Endothelial cell of umbilical vein (primary cell): ENCODE results near the gene MTCL1. TPM values are rescaled to one million over a fixed set of nuclear protein-coding genes. Genes with fewer than 3 reads are reported as not detected.

Experiments
- BruUV-seq: library from RNA; stranded (reverse); fragments of 400-500 nt; replicated peaks from 2 replicates; lab custom pipeline; 2021; lab: Mats Ljungman, UMichigan
- CTCF ChIA-PET: fragments of 300-600, 350-600 bp; sonication (Branson Sonifier 250); formaldehyde crosslinking; loops from one replicate; lab custom pipeline; 2021; ENCODE audit warnings: antibody characterized with exemption, inconsistent platforms; lab: Charles Lee
- POLR2A ChIA-PET: fragments of 300-600, 350-600 bp; sonication (Branson Sonifier 250); formaldehyde crosslinking; loops from one replicate; lab custom pipeline; 2021; ENCODE audit warnings: antibody characterized with exemption, inconsistent platforms; lab: Charles Lee
- DNase-seq: peaks from one replicate; pipeline ENCODE4 v3.0.0-alpha.2; 2011; ENCODE audit warnings: low read depth, low spot score
- FAIRE-seq: peaks from 2 replicates; lab custom pipeline; 2011; peaks lifted over from hg19 to GRCh38; lab: Jason Lieb, UNC
- H2AFZ ChIP-seq: 2 replicates; pipeline ENCODE4 v1.6.0; 2012; ENCODE audit warnings: low read depth, low read length, control low read depth, inconsistent platforms
- H3K27ac ChIP-seq: 2 replicates; pipeline ENCODE4 v1.5.1; 2011; ENCODE audit warnings: low read depth, mild to moderate bottlenecking, control low read depth, low read length, moderate library complexity; ENCODE audit not compliant: insufficient read depth
- H3K27me3 ChIP-seq, 2 experiments: 2 replicates each; pipeline versions ENCODE4 v1.6.0 to v1.6.1; 2011; ENCODE audit warnings: low read length in 2 of 2, mixed read lengths in 1 of 2; ENCODE audit not compliant: control insufficient read depth in 2 of 2, insufficient read depth in 2 of 2
- H3K36me3 ChIP-seq, 2 experiments: 2 replicates in 1 of 2; 3 replicates in 1 of 2; pipeline ENCODE4 v1.5.1; 2011; ENCODE audit warnings: low read length in 2 of 2, mild to moderate bottlenecking in 1 of 2, moderate library complexity in 1 of 2; ENCODE audit not compliant: control insufficient read depth in 2 of 2, insufficient read depth in 2 of 2; ENCODE audit errors: extremely low read depth in 1 of 2
- H3K4me1 ChIP-seq: 3 replicates; pipeline ENCODE4 v1.5.1; 2011; ENCODE audit warnings: mild to moderate bottlenecking, low read length; ENCODE audit not compliant: control insufficient read depth, insufficient read depth; ENCODE audit errors: extremely low read depth
- H3K4me2 ChIP-seq: 2 replicates; pipeline ENCODE4 v1.6.1; 2011; ENCODE audit warnings: low read length, control low read depth, mixed read lengths; ENCODE audit not compliant: insufficient read depth
- H3K4me3 ChIP-seq, 3 experiments: fragments of 200-600 bp in 1 of 3; sonication (generic), shearing (Covaris generic) in 1 of 3; replicated peaks in 1 of 3; 2 replicates each; pipeline ENCODE4 v1.5.1; 2011 to 2016; ENCODE audit warnings: control low read depth in 3 of 3, low read length in 3 of 3, mild to moderate bottlenecking in 2 of 3, inconsistent platforms in 1 of 3, low read depth in 1 of 3, moderate library complexity in 1 of 3; ENCODE audit not compliant: insufficient read depth in 1 of 3
- H3K79me2 ChIP-seq: 2 replicates; pipeline ENCODE4 v1.6.0; 2012; ENCODE audit warnings: low read length, inconsistent platforms; ENCODE audit not compliant: control insufficient read depth, insufficient read depth
- H3K9ac ChIP-seq: replicated peaks from 2 replicates; pipeline ENCODE3; 2011; ENCODE audit warnings: low read length, control low read depth; ENCODE audit not compliant: insufficient read depth; ENCODE audit errors: extremely low read depth
- H3K9me1 ChIP-seq: replicated peaks from 3 replicates; pipeline ENCODE4 v1.6.0; 2011; ENCODE audit warnings: mild to moderate bottlenecking, low read length; ENCODE audit not compliant: control insufficient read depth, insufficient read depth; ENCODE audit errors: extremely low read depth
- H3K9me3 ChIP-seq: replicated peaks from 2 replicates; pipeline ENCODE4 v1.5.1; 2012; ENCODE audit warnings: low read length, inconsistent platforms; ENCODE audit not compliant: control insufficient read depth, insufficient read depth
- H4K20me1 ChIP-seq: replicated peaks from 2 replicates; pipeline ENCODE3; 2011; ENCODE audit warnings: mild to moderate bottlenecking, low read length; ENCODE audit not compliant: control insufficient read depth, insufficient read depth; ENCODE audit errors: extremely low read depth
- EZH2 ChIP-seq: IDR thresholded peaks from 2 replicates; pipeline ENCODE4 v1.6.1; 2012; ENCODE audit warnings: borderline replicate concordance, low read depth, mild to moderate bottlenecking, moderate library complexity, low read length, inconsistent platforms; ENCODE audit not compliant: severe bottlenecking
- FOS ChIP-seq: IDR thresholded peaks from 2 replicates; pipeline ENCODE4 v1.6.1; 2011; ENCODE audit warnings: mild to moderate bottlenecking, low read length, moderate library complexity, borderline replicate concordance; ENCODE audit not compliant: insufficient read depth
- GATA2 ChIP-seq: IDR thresholded peaks from 2 replicates; pipeline ENCODE4 v1.7.0; 2011; ENCODE audit warnings: low read depth, mild to moderate bottlenecking, moderate library complexity, mixed read lengths, low read length; ENCODE audit not compliant: insufficient read length, insufficient read depth
- JUN ChIP-seq: IDR thresholded peaks from 2 replicates; pipeline ENCODE4 v1.6.1; 2011; ENCODE audit warnings: borderline replicate concordance, low read depth; ENCODE audit not compliant: insufficient read length, insufficient read depth
- MAX ChIP-seq: IDR thresholded peaks from 2 replicates; pipeline ENCODE4 v1.6.1; 2011; ENCODE audit not compliant: insufficient read depth, insufficient read length
- MYC ChIP-seq: IDR thresholded peaks from one replicate; pipeline ENCODE4 v1.6.1; 2011; ENCODE audit warnings: mild to moderate bottlenecking, low read depth, low read length
- POLR2A ChIP-seq: IDR thresholded peaks from 2 replicates; pipeline ENCODE4 v1.6.1; 2012; ENCODE audit warnings: low read depth, mild to moderate bottlenecking, control low read depth, low read length
- POLR2AphosphoS5 ChIP-seq: IDR thresholded peaks from 2 replicates; pipeline ENCODE4 v1.6.1; 2012; ENCODE audit warnings: low read depth, mild to moderate bottlenecking, control low read depth, low read length, moderate library complexity; ENCODE audit not compliant: insufficient read depth
- dilution Hi-C: fragments of 300-500 bp; cut with MboI; formaldehyde crosslinking; loops from one replicate; pipeline ENCODE4 v1.15.0; 2019; ENCODE audit warnings: low sequenced_read_pairs; ENCODE audit not compliant: extremely low pct_ligation_motif_present
- intact Hi-C: fragments of 100-400 bp; cut with micrococcal nuclease; formaldehyde crosslinking; loops from one replicate; pipeline ENCODE4 v1.10.0; 2022
- polyA plus RNA-seq, 4 experiments: library from polyadenylated mRNA; depleted of rRNA in 3 of 4; stranded (reverse) in 3 of 4; unstranded in 1 of 4; fragments of >200 nt; gene quantifications; 2 replicates each; pipeline versions ENCODE4 v1.2.1 to v1.2.3, GENCODE V29; 2011 to 2012; ENCODE audit warnings: missing spikeins in 1 of 4
- total RNA-seq: library from RNA; stranded (reverse); gene quantifications from 2 replicates; pipeline ENCODE4 v1.2.3, GENCODE V29; 2021
- TF ChIP-seq, protein P1 (sequence below), 2 donors: IDR thresholded peaks; 1 replicate in 1 of 2; 2 replicates in 1 of 2; pipeline ENCODE4 v1.5.1; 2011; ENCODE audit warnings: low read length in 2 of 2, mild to moderate bottlenecking in 2 of 2, moderate library complexity in 2 of 2, control low read depth in 1 of 2, inconsistent platforms in 1 of 2, low read depth in 1 of 2; ENCODE audit not compliant: insufficient read depth in 1 of 2; ENCODE audit errors: extremely low read depth in 1 of 2

The MTCL1 gene
- total and polyA plus RNA-seq, 2 donors (not counting 3 experiments of a cell fraction or from before 2014, with no cell fraction given) = 11.9 to 75.7 TPM

DNA sequence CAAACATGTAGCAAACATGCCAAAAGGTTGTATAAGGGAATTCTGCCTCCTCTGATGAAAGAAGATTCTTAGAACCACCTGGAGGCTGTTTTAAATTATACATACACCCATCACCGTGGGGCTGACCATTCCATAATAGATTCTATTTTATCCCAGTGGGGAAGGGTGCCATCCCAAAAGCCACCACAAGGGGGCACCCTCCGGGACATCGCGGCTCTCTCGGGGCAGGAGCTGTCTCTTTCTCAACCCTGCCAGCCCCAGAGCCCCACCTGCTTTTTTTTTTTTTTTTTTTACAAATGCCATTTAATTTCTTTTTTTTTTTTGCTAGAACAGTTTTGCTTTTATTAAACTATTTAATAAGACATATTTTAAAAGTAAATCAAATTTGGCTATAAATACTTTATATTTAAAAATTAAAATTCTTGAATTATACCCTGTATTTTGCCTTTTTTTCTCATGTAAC, 8.6 kb upstream of the MTCL1 start:
- POLR2A ChIA-PET = interaction anchor here (0.6 to 0.7 kb wide), 2 partner anchors 78 to 112 kb away, joined by 4 to 5 read pairs; no protein-coding TSS in a partner anchor
- dilution Hi-C loops = no loop called here
- BruUV-seq = no TSS peak
- DNase-seq (peak; percentile 66), FAIRE-seq (peak; percentile 38)
- Histone ChIP-seq H3K4me3 (no peak overlapping the region), H3K4me1 (no peaks in the 10 kb centered on the region), H3K9me1 (no peaks in the 10 kb centered on the region), H3K27me3 (peaks cover 0 to 2% of the 10 kb centered on the region in 2 experiments), H3K9ac (no peak overlapping the region), H3K36me3 (no peaks in the 10 kb centered on the region), H3K4me2 (no peak overlapping the region), H4K20me1 (no peaks in the 10 kb centered on the region), H2AFZ (no peak overlapping the region), H3K9me3 (no peaks in the 10 kb centered on the region), H3K79me2 (no peaks in the 10 kb centered on the region), H3K27ac (no peak overlapping the region)
- intact Hi-C loops = loop anchor here (1.0 to 2.0 kb wide), 4 partner anchors 42 to 358 kb away; no protein-coding TSS in a partner anchor
- CTCF ChIA-PET = interaction anchor here (0.6 to 2.9 kb wide), 57 partner anchors 8 to 821 kb away, joined by 3 to 95 read pairs (median 5); partner anchors contain the start of genes MTCL1 and RAB12
- no peak for TF ChIP-seq POLR2AphosphoS5
- no peak for TF ChIP-seq POLR2A
- TF ChIP-seq, protein P1, sequence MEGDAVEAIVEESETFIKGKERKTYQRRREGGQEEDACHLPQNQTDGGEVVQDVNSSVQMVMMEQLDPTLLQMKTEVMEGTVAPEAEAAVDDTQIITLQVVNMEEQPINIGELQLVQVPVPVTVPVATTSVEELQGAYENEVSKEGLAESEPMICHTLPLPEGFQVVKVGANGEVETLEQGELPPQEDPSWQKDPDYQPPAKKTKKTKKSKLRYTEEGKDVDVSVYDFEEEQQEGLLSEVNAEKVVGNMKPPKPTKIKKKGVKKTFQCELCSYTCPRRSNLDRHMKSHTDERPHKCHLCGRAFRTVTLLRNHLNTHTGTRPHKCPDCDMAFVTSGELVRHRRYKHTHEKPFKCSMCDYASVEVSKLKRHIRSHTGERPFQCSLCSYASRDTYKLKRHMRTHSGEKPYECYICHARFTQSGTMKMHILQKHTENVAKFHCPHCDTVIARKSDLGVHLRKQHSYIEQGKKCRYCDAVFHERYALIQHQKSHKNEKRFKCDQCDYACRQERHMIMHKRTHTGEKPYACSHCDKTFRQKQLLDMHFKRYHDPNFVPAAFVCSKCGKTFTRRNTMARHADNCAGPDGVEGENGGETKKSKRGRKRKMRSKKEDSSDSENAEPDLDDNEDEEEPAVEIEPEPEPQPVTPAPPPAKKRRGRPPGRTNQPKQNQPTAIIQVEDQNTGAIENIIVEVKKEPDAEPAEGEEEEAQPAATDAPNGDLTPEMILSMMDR (IDR thresholded peaks at IDR 0.05; ENCODE audit: extremely low read depth in 1 of 2, insufficient read depth in 1 of 2, low read depth in 1 of 2, low read length in 2 of 2) = peak; percentile 83 to 89
- no peak for TF ChIP-seq FOS
- no peak for TF ChIP-seq EZH2

GRCh38 chr18:8699126-8699525, 6.2 kb upstream of the MTCL1 start:
- no peak for FAIRE-seq
- BruUV-seq = no TSS peak

More at GRCh38 chr18:8699126-8699525, 6.2 kb upstream of the MTCL1 start:
- no peak overlapping the region for H3K9ac ChIP-seq
- H2AFZ ChIP-seq = no peak overlapping the region
- intact Hi-C loops (no loop called here), dilution Hi-C loops (no loop called here)
- no peaks in the 10 kb centered on the region for H3K27me3 ChIP-seq
- H3K9me3 ChIP-seq = no peaks in the 10 kb centered on the region
- no peaks in the 10 kb centered on the region for H4K20me1 ChIP-seq
- CTCF ChIA-PET = interaction anchor here (1.5 kb wide), 1 partner anchor 10 kb away, joined by 3 read pairs; no protein-coding TSS in a partner anchor
- no peaks in the 10 kb centered on the region for H3K9me1 ChIP-seq
- no peak for DNase-seq
- H3K4me2 ChIP-seq = no peak overlapping the region
- H3K79me2 ChIP-seq = no peaks in the 10 kb centered on the region
- POLR2A ChIA-PET = no interaction called here
- no peaks in the 10 kb centered on the region for H3K36me3 ChIP-seq
- H3K4me1 ChIP-seq = peaks cover 2% of the 10 kb centered on the region
- TF ChIP-seq MAX (no peak), GATA2 (no peak), EZH2 (no peak), FOS (no peak), MYC (no peak), POLR2AphosphoS5 (no peak), POLR2A (no peak), JUN (no peak)
- TF ChIP-seq, protein P1 (IDR thresholded peaks at IDR 0.05; ENCODE audit: extremely low read depth in 1 of 2, insufficient read depth in 1 of 2, low read depth in 1 of 2, low read length in 2 of 2) = no peak
- H3K27ac ChIP-seq = no peak overlapping the region
- H3K4me3 ChIP-seq = no peak overlapping the region
